Panc1 (cell line): ENCODE results near the gene ANO3. TPM values are rescaled to one million over a fixed set of nuclear protein-coding genes. Genes with fewer than 3 reads are reported as not detected.
A peak's percentile ranks its signal among the peaks of the same experiment; 100 is the strongest.

Source experiments
- ATAC-seq: fragments of 200-7000 bp; cut with Tn5 transposase; 2 replicates; pipeline ENCODE4 v1.9.1; 2020; ENCODE audit warnings: mild to moderate bottlenecking, moderate library complexity
- BruUV-seq: library from RNA; stranded (reverse); fragments of 400-500 nt; replicated peaks from 2 replicates; lab custom pipeline; 2021; lab: Mats Ljungman, UMichigan
- CTCF ChIA-PET: fragments of 300-600 bp; sonication (Branson Sonifier 250); formaldehyde crosslinking; loops from one replicate; lab custom pipeline; 2022; ENCODE audit warnings: antibody characterized with exemption; lab: Charles Lee
- POLR2A ChIA-PET: fragments of 300-600 bp; sonication (Branson Sonifier 250); formaldehyde crosslinking; loops from one replicate; lab custom pipeline; 2022; ENCODE audit warnings: antibody characterized with exemption; lab: Charles Lee
- DNase-seq: peaks from one replicate; pipeline ENCODE4 v3.0.0-alpha.2; 2010; ENCODE audit warnings: low read depth, low spot score
- H3K27ac ChIP-seq: 2 replicates; pipeline ENCODE4 v1.5.1; 2011; ENCODE audit warnings: mild to moderate bottlenecking, low read length, inconsistent platforms
- H3K27me3 ChIP-seq: fragments of 200-500 bp; sonication (Bioruptor generic); 2 replicates; pipeline ENCODE4 v1.6.0; 2014; ENCODE audit warnings: low read length, inconsistent platforms; ENCODE audit not compliant: control insufficient read depth, insufficient read depth
- H3K36me3 ChIP-seq: fragments of 200-500 bp; sonication (Bioruptor generic); 2 replicates; pipeline ENCODE4 v1.5.1; 2014; ENCODE audit warnings: inconsistent platforms, mild to moderate bottlenecking, low read length, moderate library complexity; ENCODE audit not compliant: control insufficient read depth, insufficient read depth
- H3K4me1 ChIP-seq: 2 replicates; pipeline ENCODE4 v1.5.1; 2011; ENCODE audit warnings: inconsistent platforms, mild to moderate bottlenecking, low read length, moderate library complexity; ENCODE audit not compliant: control insufficient read depth, insufficient read depth
- H3K4me3 ChIP-seq, 2 experiments: 2 replicates each; pipeline ENCODE4 v1.5.1; 2011 to 2012; ENCODE audit warnings: low read depth in 2 of 2, low read length in 2 of 2, mild to moderate bottlenecking in 2 of 2, inconsistent platforms in 1 of 2, moderate library complexity in 1 of 2
- H3K9me3 ChIP-seq: fragments of 200-500 bp; sonication (Bioruptor generic); 2 replicates; pipeline ENCODE4 v1.5.1; 2014; ENCODE audit warnings: low read depth, mild to moderate bottlenecking, inconsistent platforms, low read length, moderate library complexity; ENCODE audit not compliant: control insufficient read depth, insufficient read depth
- POLR2AphosphoS5 ChIP-seq: IDR thresholded peaks from 2 replicates; pipeline ENCODE4 v1.6.1; 2012; ENCODE audit warnings: mild to moderate bottlenecking, low read depth, low read length, moderate library complexity
- REST ChIP-seq, 2 experiments: IDR thresholded peaks; 2 replicates each; pipeline ENCODE4 v1.6.1; 2011 to 2012; ENCODE audit warnings: low read depth in 2 of 2, control low read depth in 1 of 2, low read length in 1 of 2, mild to moderate bottlenecking in 1 of 2, moderate library complexity in 1 of 2; ENCODE audit not compliant: insufficient read depth in 1 of 2
- SIN3A ChIP-seq: IDR thresholded peaks from 2 replicates; pipeline ENCODE4 v1.6.1; 2012; ENCODE audit warnings: low read depth, mild to moderate bottlenecking, low read length, moderate library complexity, borderline replicate concordance; ENCODE audit not compliant: insufficient read depth
- TCF7L2 ChIP-seq: IDR thresholded peaks from 2 replicates; pipeline ENCODE4 v1.6.1; 2011; ENCODE audit warnings: mild to moderate bottlenecking, low read depth, low read length, inconsistent platforms
- in situ Hi-C: cut with HindIII; loops from 2 replicates; pipeline ENCODE4 v1.10.0; 2016; ENCODE audit warnings: low sequenced_read_pairs, low pct_unique_long_range_greater_than_20kb
- intact Hi-C: fragments of 100-400 bp; cut with micrococcal nuclease; formaldehyde crosslinking; loops from one replicate; pipeline ENCODE4 v1.10.0; 2022; ENCODE audit not compliant: unreplicated experiment
- total RNA-seq: library from RNA; stranded (reverse); gene quantifications from one replicate; pipeline ENCODE4 v1.2.1, GENCODE V29; 2021; ENCODE audit not compliant: unreplicated experiment
- TF ChIP-seq, protein P1 (sequence below): fragments of 450-650 bp; IDR thresholded peaks from 2 replicates; pipeline ENCODE4 v1.5.1; 2017; ENCODE audit warnings: mild to moderate bottlenecking

Gene ANO3
- total RNA-seq, 1 experiment from 2014 or later, result not detected

DNA sequence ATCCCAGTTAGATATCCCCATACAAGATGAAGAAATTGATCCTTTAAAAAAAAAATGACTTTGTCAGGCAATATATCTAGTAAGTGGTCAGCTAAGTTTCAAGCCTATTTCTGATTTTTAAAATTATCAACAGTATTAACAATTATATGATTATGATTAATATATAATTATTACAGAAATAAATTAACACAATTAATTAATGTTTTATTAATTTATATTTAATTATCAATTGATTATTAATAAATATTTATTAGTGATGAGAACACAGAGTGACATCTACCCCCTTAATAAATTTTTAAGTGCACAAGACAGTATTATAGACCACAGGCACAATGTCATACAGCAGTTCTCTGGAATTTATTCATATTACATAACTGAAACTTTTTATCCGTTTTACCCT lies 218.1 kb downstream of the ANO3 start:
- ChIA-PET POLR2A (no interaction called here), CTCF (no interaction called here)
- Histone ChIP-seq H3K27me3 (no peaks in the 10 kb centered on the region), H3K36me3 (no peaks in the 10 kb centered on the region), H3K27ac (no peak overlapping the region), H3K4me1 (no peaks in the 10 kb centered on the region), H3K9me3 (no peaks in the 10 kb centered on the region), H3K4me3 (no peak overlapping the region)
- no TSS peak for BruUV-seq
- ATAC-seq, result no peak
- intact Hi-C loops, result loop anchor here (10.0 kb wide), 1 partner anchor 255 kb away; no protein-coding TSS in a partner anchor
- TF ChIP-seq POLR2AphosphoS5 (no peak), REST (IDR thresholded peaks at IDR 0.05; ENCODE audit: insufficient read depth in 1 of 2, low read depth in 2 of 2, low read length in 1 of 2) (no peak), TCF7L2 (no peak), SIN3A (no peak)
- TF ChIP-seq, protein P1, sequence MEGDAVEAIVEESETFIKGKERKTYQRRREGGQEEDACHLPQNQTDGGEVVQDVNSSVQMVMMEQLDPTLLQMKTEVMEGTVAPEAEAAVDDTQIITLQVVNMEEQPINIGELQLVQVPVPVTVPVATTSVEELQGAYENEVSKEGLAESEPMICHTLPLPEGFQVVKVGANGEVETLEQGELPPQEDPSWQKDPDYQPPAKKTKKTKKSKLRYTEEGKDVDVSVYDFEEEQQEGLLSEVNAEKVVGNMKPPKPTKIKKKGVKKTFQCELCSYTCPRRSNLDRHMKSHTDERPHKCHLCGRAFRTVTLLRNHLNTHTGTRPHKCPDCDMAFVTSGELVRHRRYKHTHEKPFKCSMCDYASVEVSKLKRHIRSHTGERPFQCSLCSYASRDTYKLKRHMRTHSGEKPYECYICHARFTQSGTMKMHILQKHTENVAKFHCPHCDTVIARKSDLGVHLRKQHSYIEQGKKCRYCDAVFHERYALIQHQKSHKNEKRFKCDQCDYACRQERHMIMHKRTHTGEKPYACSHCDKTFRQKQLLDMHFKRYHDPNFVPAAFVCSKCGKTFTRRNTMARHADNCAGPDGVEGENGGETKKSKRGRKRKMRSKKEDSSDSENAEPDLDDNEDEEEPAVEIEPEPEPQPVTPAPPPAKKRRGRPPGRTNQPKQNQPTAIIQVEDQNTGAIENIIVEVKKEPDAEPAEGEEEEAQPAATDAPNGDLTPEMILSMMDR, result no peak
- DNase-seq, result no peak
- in situ Hi-C loops, result no loop called here

DNA sequence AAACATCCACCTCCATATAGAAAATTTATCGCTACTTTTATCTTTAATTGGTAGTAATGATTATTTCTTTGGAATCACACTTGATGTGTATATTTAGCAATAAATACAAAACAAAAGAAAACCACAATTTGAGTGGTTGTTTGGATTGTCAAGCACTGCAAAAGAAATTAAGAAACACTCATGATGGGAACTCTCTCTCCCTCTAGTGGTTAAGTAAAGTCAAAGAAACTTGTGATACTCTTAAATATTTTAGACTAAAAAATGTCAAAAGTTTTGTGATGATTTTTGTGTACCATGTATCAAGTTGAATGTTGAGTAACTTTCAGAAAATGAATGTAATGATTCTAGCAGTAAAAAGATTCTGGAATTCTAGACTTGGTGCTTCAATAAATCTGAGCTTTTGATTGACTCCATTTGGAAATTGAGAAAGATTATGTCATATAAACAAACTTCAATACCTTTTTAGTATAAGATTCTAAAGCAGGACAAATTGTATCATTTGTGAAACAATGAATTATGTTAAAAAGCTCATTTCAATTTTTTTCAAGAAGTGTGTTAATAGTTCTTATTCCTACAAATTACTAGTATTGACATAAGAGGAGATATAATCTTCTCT lies 219.4 kb downstream of the ANO3 start:
- TF ChIP-seq, protein P1, result peak; percentile 40; the same call in 1 of the 2 replicates
- TF ChIP-seq SIN3A (no peak), TCF7L2 (no peak)
- Histone ChIP-seq H3K27ac (no peak overlapping the region), H3K4me3 (no peak overlapping the region), H3K9me3 (no peaks in the 10 kb centered on the region), H3K27me3 (no peaks in the 10 kb centered on the region), H3K36me3 (no peaks in the 10 kb centered on the region), H3K4me1 (no peaks in the 10 kb centered on the region)
- CTCF ChIA-PET, result no interaction called here
- ATAC-seq, result no peak
- POLR2A ChIA-PET, result no interaction called here
- no peak for DNase-seq
- in situ Hi-C loops, result no loop called here
- no TSS peak for BruUV-seq
- intact Hi-C loops, result loop anchor here (10.0 kb wide), 1 partner anchor 256 kb away; no protein-coding TSS in a partner anchor
